Omental fat pad (tissue), 4 donors: Measurements from ENCODE around the gene TSC2. TPM values are rescaled to one million over a fixed set of nuclear protein-coding genes. Genes with fewer than 3 reads are reported as not detected.

ENCODE experiments used
- ATAC-seq: fragments of 150-250 bp; one replicate; pipeline ENCODE4 v1.9.1; 2016; ENCODE audit warnings: mild to moderate bottlenecking, moderate library complexity; ENCODE audit not compliant: low FRiP score
- DNase-seq: peaks from one replicate; pipeline ENCODE4 v3.0.0-alpha.2; 2019; ENCODE audit warnings: low spot score
- total RNA-seq, 4 donors: library from RNA; depleted of rRNA; stranded (reverse); fragments of >200 nt; gene quantifications; one replicate each; pipeline ENCODE4 v1.1.0, GENCODE V29; 2016
- TF ChIP-seq, protein P1 (sequence below), 3 donors: fragments of 450-650 bp; IDR thresholded peaks; one replicate each; pipeline ENCODE4 v1.5.1; 2016 to 2017; ENCODE audit warnings: antibody characterized with exemption in 3 of 3, mild to moderate bottlenecking in 3 of 3, moderate library complexity in 2 of 3

Gene TSC2
- total RNA-seq, 4 donors from 2014 or later: 30.0 to 59.4 (median 35.9) TPM

- DNase-seq (no peak), ATAC-seq (no peak)
- TF ChIP-seq, protein P1, sequence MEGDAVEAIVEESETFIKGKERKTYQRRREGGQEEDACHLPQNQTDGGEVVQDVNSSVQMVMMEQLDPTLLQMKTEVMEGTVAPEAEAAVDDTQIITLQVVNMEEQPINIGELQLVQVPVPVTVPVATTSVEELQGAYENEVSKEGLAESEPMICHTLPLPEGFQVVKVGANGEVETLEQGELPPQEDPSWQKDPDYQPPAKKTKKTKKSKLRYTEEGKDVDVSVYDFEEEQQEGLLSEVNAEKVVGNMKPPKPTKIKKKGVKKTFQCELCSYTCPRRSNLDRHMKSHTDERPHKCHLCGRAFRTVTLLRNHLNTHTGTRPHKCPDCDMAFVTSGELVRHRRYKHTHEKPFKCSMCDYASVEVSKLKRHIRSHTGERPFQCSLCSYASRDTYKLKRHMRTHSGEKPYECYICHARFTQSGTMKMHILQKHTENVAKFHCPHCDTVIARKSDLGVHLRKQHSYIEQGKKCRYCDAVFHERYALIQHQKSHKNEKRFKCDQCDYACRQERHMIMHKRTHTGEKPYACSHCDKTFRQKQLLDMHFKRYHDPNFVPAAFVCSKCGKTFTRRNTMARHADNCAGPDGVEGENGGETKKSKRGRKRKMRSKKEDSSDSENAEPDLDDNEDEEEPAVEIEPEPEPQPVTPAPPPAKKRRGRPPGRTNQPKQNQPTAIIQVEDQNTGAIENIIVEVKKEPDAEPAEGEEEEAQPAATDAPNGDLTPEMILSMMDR (IDR thresholded peaks at IDR 0.05): no peak
Measured at GRCh38 chr16:2058420-2058819, 10.6 kb downstream of the TSC2 start.

GRCh38 chr16:2058872-2059271, 11.1 kb downstream of the TSC2 start:
- DNase-seq: no peak
- TF ChIP-seq, protein P1 (IDR thresholded peaks at IDR 0.05): no peak
- no peak for ATAC-seq

DNA sequence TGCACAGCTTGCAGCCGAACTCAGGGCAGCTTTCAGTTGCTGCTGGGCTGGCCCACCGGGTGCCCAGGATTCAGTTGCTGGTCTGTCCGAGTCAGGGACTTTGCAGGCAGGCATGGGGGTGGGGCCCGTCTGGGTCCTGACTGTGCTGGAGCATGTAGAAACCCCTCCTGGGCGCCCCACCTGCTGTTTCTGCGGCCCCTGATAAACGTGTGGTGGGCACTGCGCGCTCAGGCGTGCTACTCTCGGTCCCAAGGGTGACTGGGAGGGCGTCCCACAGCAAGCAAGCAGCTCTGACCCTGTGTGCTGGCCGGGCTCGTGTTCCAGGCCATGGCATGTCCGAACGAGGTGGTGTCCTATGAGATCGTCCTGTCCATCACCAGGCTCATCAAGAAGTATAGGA, 12.6 kb downstream of the TSC2 start:
- TF ChIP-seq, protein P1 (IDR thresholded peaks at IDR 0.05): no peak
- DNase-seq: no peak
- ATAC-seq: no peak

DNA sequence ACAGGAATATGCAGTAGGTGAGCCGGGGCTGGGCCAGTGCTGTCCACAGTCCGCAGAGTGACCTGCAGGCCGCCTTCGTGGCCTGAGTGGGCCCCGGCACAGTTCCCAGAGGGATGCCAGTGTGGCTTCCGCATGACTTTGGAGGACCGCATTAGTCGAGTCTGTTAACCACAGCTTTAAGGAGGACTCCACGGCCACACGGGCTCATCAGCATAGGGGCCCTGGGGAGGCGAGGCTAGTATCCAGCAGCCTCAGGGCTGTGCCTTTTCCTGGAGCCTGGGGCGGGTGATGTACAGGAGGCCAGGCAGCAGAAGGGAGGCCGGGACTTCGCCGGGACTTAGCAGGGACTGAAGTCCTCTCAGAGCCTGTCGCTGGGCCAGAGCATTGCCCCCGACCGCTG, 13.2 kb downstream of the TSC2 start:
- ATAC-seq (no peak), DNase-seq (no peak)
- TF ChIP-seq, protein P1 (IDR thresholded peaks at IDR 0.05): no peak

DNA sequence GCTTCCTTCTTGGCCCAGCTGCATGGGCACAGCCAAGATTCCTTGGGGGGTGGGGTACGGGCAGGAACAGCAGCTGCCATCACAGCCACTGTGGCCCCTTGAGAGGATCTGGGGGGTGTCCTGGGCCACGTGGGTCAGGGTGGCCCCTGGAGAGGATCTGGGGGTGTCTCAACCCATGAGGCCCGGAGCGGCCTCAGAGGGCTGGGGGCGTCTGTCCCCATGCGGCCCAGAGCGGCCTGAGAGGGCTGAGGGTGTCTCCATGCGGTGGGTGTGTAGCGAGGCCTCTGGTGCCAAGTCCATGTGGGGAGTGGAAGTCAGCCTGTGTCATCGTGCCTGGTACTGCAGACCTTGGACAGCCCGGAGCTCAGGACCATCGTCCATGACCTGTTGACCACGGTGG, 13.7 kb downstream of the TSC2 start:
- TF ChIP-seq, protein P1 (IDR thresholded peaks at IDR 0.05): no peak
- DNase-seq: no peak

GRCh38 chr16:2062801-2063200, 15.0 kb downstream of the TSC2 start:
- TF ChIP-seq, protein P1 (IDR thresholded peaks at IDR 0.05): no peak
- DNase-seq: no peak
- ATAC-seq: no peak

More for the DNA sequence above, 13.7 kb downstream of the TSC2 start:
- ATAC-seq: no peak

DNA sequence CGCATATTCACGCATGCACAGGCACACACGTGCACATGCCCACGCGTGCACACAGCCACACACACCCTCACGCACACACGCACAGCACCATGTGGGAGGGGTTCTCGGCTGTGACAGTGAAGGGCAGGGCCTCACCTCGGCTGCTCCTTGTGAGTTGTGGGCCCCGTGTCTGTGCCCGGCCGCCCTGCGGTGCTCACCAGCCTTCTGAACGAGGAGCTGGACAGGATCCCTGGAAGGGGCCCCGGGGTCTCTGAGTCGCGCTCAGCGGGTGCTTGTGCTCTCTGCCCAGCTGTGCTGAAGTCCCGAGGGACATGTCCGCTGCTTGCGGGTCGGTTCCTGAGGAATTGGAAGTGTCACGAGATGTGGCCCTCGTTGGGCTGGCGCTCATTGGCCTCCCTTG, 16.1 kb downstream of the TSC2 start:
- DNase-seq (no peak), ATAC-seq (no peak)
- TF ChIP-seq, protein P1 (IDR thresholded peaks at IDR 0.05): no peak
